AG04449 (cell line): ENCODE results near the gene IL1RAPL1.

ENCODE experiments used
- CTCF ChIA-PET: fragments of 350-600 bp; formaldehyde crosslinking; extraction: SDS; loops from one replicate; lab custom pipeline; 2021; ENCODE audit warnings: antibody characterized with exemption; lab: Yijun Ruan, JAX
- POLR2A ChIA-PET: fragments of 400-600, 350-600 bp; formaldehyde crosslinking; extraction: SDS; loops from one replicate; lab custom pipeline; 2020; ENCODE audit warnings: antibody characterized with exemption, inconsistent platforms; lab: Yijun Ruan, JAX
- DNase-seq: peaks from one replicate; pipeline ENCODE4 v3.0.0-alpha.2; 2010; ENCODE audit warnings: low read depth, low spot score
- H3K4me3 ChIP-seq: 2 replicates; pipeline ENCODE4 v1.5.1; 2011; ENCODE audit warnings: low read depth, mild to moderate bottlenecking, control low read depth, low read length
- TF ChIP-seq, protein P1 (sequence below): IDR thresholded peaks from one replicate; pipeline ENCODE4 v1.5.1; 2011; ENCODE audit warnings: mild to moderate bottlenecking, moderate library complexity, low read length, control low read depth, inconsistent platforms; ENCODE audit not compliant: insufficient read depth; ENCODE audit errors: missing control alignments

IL1RAPL1 gene

DNA sequence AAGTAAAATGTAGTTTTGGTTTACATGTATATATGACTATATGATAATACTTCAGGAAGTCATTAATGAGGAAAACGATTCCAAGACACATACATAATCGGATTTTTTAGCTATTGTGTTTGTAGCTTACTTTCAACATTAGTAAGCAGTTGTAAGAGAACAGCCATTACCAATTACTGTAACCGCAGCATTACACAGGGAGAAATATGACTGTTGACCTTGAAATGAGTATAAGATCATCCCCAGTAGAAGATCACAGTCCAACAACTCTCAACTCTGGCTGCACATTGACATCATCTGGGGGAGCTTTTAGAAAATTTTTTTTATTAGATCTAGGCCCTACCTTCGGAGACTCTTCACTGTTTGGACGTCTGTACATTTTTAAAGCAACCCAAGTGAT, 866.1 kb downstream of the IL1RAPL1 start:
- TF ChIP-seq, protein P1, sequence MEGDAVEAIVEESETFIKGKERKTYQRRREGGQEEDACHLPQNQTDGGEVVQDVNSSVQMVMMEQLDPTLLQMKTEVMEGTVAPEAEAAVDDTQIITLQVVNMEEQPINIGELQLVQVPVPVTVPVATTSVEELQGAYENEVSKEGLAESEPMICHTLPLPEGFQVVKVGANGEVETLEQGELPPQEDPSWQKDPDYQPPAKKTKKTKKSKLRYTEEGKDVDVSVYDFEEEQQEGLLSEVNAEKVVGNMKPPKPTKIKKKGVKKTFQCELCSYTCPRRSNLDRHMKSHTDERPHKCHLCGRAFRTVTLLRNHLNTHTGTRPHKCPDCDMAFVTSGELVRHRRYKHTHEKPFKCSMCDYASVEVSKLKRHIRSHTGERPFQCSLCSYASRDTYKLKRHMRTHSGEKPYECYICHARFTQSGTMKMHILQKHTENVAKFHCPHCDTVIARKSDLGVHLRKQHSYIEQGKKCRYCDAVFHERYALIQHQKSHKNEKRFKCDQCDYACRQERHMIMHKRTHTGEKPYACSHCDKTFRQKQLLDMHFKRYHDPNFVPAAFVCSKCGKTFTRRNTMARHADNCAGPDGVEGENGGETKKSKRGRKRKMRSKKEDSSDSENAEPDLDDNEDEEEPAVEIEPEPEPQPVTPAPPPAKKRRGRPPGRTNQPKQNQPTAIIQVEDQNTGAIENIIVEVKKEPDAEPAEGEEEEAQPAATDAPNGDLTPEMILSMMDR: no peak
- H3K4me3 ChIP-seq: no peak overlapping the region
- POLR2A ChIA-PET: no interaction called here
- CTCF ChIA-PET: no interaction called here
- no peak for DNase-seq

DNA sequence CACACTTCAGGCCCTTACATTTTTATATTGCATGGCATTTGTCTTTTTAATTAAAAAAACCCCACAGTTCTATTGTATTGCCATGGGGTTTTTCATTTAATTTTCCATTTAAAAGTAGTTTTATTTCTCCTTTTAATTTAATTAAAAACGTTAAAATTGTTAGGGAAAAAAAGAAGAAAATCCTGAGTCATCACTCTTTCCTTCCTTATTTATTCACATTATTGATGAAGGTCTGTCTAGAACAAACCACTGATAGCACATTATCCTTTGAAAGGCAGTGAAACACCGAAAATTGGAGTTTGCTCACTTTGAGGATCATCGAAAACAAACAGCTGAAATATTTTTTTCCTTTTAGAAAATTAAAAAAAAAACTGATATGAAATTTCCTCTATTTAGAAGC, 868.5 kb downstream of the IL1RAPL1 start:
- ChIA-PET POLR2A (no interaction called here), CTCF (no interaction called here)
- DNase-seq: no peak
- H3K4me3 ChIP-seq: no peak overlapping the region
- TF ChIP-seq, protein P1: no peak

DNA sequence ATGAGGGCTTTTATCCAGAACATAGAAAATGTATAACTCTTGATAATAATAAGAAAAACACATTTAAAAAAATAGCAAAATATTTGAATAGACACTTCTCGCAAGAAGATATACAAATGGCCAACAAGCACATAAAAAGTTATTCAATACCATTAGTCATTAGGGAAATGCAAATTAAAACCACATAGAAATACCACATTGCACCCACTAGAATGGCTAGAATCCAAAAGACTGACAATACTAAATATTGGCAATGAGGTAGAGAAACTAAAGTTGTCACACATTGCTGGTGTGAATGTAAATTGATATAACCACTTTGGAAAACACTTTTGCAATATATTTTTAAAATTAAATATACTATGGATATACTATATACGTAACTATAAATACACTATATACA, 873.8 kb downstream of the IL1RAPL1 start:
- no peak overlapping the region for H3K4me3 ChIP-seq
- ChIA-PET CTCF (interaction anchor here (0.9 kb wide), 1 partner anchor 18 kb away, joined by 3 read pairs; no protein-coding TSS in a partner anchor), POLR2A (no interaction called here)
- TF ChIP-seq, protein P1: no peak
- DNase-seq: no peak

DNA sequence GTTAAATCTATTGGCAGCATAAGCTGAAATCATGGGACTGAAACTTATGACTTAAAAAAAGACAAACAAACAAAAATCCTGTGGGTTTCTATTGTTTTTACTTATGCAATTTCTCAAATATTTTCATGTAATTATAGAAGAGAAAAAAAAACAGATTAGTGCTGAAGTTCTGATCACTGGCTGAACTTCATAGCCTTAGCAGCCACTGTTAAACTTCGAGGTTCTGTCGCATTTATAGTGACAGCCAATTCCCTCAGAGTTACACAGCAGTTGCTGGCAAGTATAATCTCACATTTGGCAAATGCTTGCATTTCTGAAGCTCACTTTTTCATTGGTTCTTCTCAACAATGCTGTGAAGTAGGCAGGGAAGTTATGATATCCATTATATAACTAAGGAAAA, 879.2 kb downstream of the IL1RAPL1 start:
- no peak overlapping the region for H3K4me3 ChIP-seq
- DNase-seq: no peak
- CTCF ChIA-PET: interaction anchor here (1.2 kb wide), 1 partner anchor 12 kb away, joined by 7 read pairs; no protein-coding TSS in a partner anchor
- TF ChIP-seq, protein P1: no peak
- POLR2A ChIA-PET: no interaction called here

DNA sequence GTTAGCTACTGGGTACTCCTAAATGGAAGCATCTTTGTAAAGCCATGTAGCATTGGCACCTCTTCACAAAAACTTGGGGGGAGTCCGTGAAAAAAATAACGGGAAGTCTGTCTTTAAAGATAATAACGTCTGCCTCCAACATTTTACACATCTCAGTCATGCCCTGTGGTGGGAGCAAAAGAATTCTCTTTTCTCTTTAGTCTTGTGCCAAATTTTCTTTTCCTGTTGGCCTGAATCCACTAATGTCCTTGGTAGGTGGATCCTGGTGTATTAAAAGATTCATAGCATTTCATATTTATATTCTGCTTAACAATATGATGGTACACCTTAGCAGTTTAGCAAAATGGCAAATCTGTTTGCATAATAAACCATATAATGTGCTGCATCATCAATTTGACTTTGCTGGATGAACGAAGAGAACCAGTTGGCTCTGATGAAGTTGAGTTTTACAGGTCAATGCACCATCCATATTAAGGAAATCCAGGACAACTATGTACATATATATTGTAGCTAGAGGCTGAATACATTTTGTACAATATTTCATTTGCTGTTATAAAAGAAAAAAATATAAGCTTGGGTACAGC, 881.8 kb downstream of the IL1RAPL1 start:
- DNase-seq: no peak
- H3K4me3 ChIP-seq: no peak overlapping the region
- CTCF ChIA-PET: interaction anchor here (2.6 kb wide), 1 partner anchor 10 kb away, joined by 11 read pairs; no protein-coding TSS in a partner anchor
- TF ChIP-seq, protein P1: no peak
- POLR2A ChIA-PET: no interaction called here

DNA sequence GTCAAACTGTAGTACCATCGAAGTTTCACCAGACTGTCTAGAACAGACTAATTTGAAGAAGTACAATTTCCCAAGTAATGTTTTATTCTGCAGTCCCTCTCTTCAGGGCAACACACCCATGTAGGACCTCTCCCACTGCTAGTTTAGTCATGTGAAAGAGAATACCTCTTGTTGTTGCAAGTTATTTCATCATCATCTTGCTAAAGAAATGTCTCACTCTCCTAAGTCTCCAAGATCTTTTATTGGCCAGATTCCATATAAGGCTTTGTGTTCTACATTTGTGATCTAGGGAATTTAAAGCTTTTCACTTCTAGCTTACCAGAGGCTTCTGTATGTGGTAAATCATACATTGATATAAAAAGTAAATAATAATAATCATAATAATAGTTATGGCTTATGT, 882.8 kb downstream of the IL1RAPL1 start:
- POLR2A ChIA-PET: no interaction called here
- TF ChIP-seq, protein P1: no peak
- CTCF ChIA-PET: interaction anchor here (2.6 kb wide), 1 partner anchor 9 kb away, joined by 11 read pairs; no protein-coding TSS in a partner anchor
- no peak overlapping the region for H3K4me3 ChIP-seq
- peak; percentile 26 for DNase-seq
